Activated CD8-positive, alpha-beta T cell treated with anti-CD3 and anti-CD28 coated beads, Interleukin-2, amount 10 ng/mL, durations not matched to agents 7 days and 5 days (primary cell): ENCODE data around the gene SRRM5. TPM values are rescaled to one million over a fixed set of nuclear protein-coding genes. Genes with fewer than 3 reads are reported as not detected.
A peak's percentile ranks its signal among the peaks of the same experiment; 100 is the strongest.
"Not testable (repeated sequence)": the region's sequence is repeated elsewhere in the genome, so short reads cannot be mapped to it uniquely, and the experiment has no call there.

Experiments used
- ATAC-seq: fragments of 150-1000 bp; cut with Tn5 transposase; one replicate; pipeline ENCODE4 v1.10.0; 2021; ENCODE audit warnings: moderate library complexity
- CTCF ChIA-PET: fragments of 350-600 bp; sonication (Branson Sonifier 250); formaldehyde crosslinking; loops from one replicate; lab custom pipeline; 2021; ENCODE audit warnings: antibody characterized with exemption; lab: Charles Lee
- POLR2A ChIA-PET: fragments of 350-600 bp; sonication (Branson Sonifier 250); formaldehyde crosslinking; loops from one replicate; lab custom pipeline; 2021; ENCODE audit warnings: antibody characterized with exemption; lab: Charles Lee
- DNase-seq: peaks from one replicate; pipeline ENCODE4 v3.0.0-alpha.2; 2020
- H3K27ac Mint-ChIP-seq: one replicate; pipeline ENCODE4 v1.8.0; 2021; ENCODE audit warnings: mild to moderate bottlenecking, mixed read lengths
- H3K27me3 Mint-ChIP-seq: one replicate; pipeline ENCODE4 v1.8.0; 2021; ENCODE audit warnings: low read depth, mixed read lengths
- H3K36me3 Mint-ChIP-seq: one replicate; pipeline ENCODE4 v1.8.0; 2021; ENCODE audit warnings: low read depth, mixed read lengths
- H3K4me1 Mint-ChIP-seq: one replicate; pipeline ENCODE4 v1.8.0; 2021; ENCODE audit warnings: low read depth, mixed read lengths
- H3K4me3 Mint-ChIP-seq: one replicate; pipeline ENCODE4 v1.8.0; 2021; ENCODE audit warnings: mild to moderate bottlenecking, mixed read lengths
- H3K9me3 Mint-ChIP-seq: one replicate; pipeline ENCODE4 v1.8.0; 2022; ENCODE audit warnings: mixed read lengths; ENCODE audit not compliant: insufficient read depth
- total RNA-seq, 2 experiments: library from RNA; stranded (reverse); gene quantifications; one replicate each; pipeline ENCODE4 v1.2.3, GENCODE V29; 2021

Gene SRRM5
- total RNA-seq, 2 experiments from 2014 or later: 0.71 to 0.73 TPM

GRCh38 chr19:43641333-43641732 is 29.4 kb downstream of the SRRM5 start:
- POLR2A ChIA-PET: interaction anchor here (0.7 to 1.7 kb wide), 3 partner anchors 12 to 138 kb away, joined by 3 to 5 read pairs (median 3); no protein-coding TSS in a partner anchor
- Mint-ChIP-seq H3K4me3 (peak overlapping the region; percentile 7), H3K36me3 (peaks cover 2% of the 10 kb centered on the region), H3K4me1 (peaks cover 17% of the 10 kb centered on the region), H3K9me3 (no peaks in the 10 kb centered on the region), H3K27me3 (peaks cover 52% of the 10 kb centered on the region), H3K27ac (no peak overlapping the region)
- ATAC-seq (no peak), DNase-seq (no peak)
- CTCF ChIA-PET: interaction anchor here (0.8 to 1.4 kb wide), 2 partner anchors 11 to 24 kb away, joined by 3 to 4 read pairs; no protein-coding TSS in a partner anchor

GRCh38 chr19:43642531-43642930 is 30.6 kb downstream of the SRRM5 start:
- ATAC-seq (no peak), DNase-seq (no peak)
- Mint-ChIP-seq H3K36me3 (peaks cover 6% of the 10 kb centered on the region), H3K27ac (no peak overlapping the region), H3K27me3 (peaks cover 44% of the 10 kb centered on the region), H3K4me3 (no peak overlapping the region), H3K4me1 (peaks cover 17% of the 10 kb centered on the region), H3K9me3 (no peaks in the 10 kb centered on the region)
- POLR2A ChIA-PET: interaction anchor here (0.8 to 1.7 kb wide), 2 partner anchors 14 to 24 kb away, joined by 3 to 5 read pairs; no protein-coding TSS in a partner anchor
- CTCF ChIA-PET: interaction anchor here (0.7 to 1.4 kb wide), 2 partner anchors 11 to 23 kb away, joined by 4 read pairs; no protein-coding TSS in a partner anchor

DNA sequence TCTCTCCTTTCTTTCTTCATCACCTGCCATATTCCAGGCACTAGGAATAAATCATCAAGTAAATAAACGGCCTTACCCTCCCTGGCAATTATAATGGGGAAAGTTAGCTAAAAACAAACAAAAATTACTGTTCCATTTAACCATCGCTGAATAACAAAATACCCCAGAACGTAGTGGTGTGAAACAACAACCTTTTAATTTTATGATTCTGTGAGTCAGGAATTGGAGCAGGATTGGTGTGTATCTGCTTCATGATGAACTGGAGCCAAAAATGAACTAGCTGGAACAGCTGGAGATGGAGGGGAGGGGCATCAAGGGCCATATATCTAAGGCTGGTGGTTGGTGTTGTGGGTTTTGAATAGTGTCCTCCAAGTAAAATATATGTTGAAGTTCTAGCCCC is 31.4 kb downstream of the SRRM5 start:
- ATAC-seq: no peak
- Mint-ChIP-seq H3K9me3 (no peaks in the 10 kb centered on the region), H3K27me3 (peaks cover 37% of the 10 kb centered on the region), H3K27ac (no peak overlapping the region), H3K4me3 (no peak overlapping the region), H3K4me1 (peaks cover 17% of the 10 kb centered on the region), H3K36me3 (peaks cover 8% of the 10 kb centered on the region)
- POLR2A ChIA-PET: interaction anchor here (0.8 kb wide), 1 partner anchor 23 kb away, joined by 3 read pairs; no protein-coding TSS in a partner anchor
- no peak for DNase-seq
- CTCF ChIA-PET: interaction anchor here (1.0 kb wide), 1 partner anchor 109 kb away, joined by 3 read pairs; no protein-coding TSS in a partner anchor

GRCh38 chr19:43644181-43644580 is 32.3 kb downstream of the SRRM5 start:
- Mint-ChIP-seq H3K36me3 (peaks cover 12% of the 10 kb centered on the region), H3K27me3 (peaks cover 29% of the 10 kb centered on the region), H3K9me3 (no peaks in the 10 kb centered on the region), H3K27ac (no peak overlapping the region), H3K4me3 (no peak overlapping the region), H3K4me1 (peaks cover 10% of the 10 kb centered on the region)
- ChIA-PET CTCF (no interaction called here), POLR2A (no interaction called here)
- DNase-seq (no peak), ATAC-seq (no peak)

DNA sequence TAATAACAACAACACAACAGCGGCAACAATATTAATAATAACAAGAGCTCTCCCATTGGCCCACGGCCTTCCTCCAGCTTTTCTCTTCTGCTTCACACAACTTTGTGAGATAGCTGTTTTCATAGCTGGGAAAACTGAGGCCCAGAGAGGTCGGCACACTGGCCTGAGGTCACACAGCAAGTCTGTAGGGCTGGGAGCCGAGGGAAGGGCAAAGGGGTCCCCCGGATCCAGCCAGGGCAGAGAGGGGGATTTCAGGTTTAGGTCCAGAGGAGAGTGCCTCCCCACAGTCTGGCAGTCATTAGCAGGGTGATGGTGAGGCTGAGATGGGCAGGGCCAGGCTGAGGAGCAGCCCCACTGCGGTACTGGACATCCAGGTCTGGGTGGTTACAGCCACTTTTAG is 36.7 kb downstream of the SRRM5 start:
- H3K4me3 Mint-ChIP-seq: no peak overlapping the region
- peaks cover 5% of the 10 kb centered on the region for H3K4me1 Mint-ChIP-seq
- DNase-seq (no peak), ATAC-seq (no peak)
- ChIA-PET CTCF (interaction anchor here (1.7 kb wide), 1 partner anchor 93 kb away, joined by 4 read pairs; no protein-coding TSS in a partner anchor), POLR2A (no interaction called here)
- H3K27me3 Mint-ChIP-seq: no peaks in the 10 kb centered on the region
- no peak overlapping the region for H3K27ac Mint-ChIP-seq
- no peaks in the 10 kb centered on the region for H3K9me3 Mint-ChIP-seq
- H3K36me3 Mint-ChIP-seq: peaks cover 20% of the 10 kb centered on the region

DNA sequence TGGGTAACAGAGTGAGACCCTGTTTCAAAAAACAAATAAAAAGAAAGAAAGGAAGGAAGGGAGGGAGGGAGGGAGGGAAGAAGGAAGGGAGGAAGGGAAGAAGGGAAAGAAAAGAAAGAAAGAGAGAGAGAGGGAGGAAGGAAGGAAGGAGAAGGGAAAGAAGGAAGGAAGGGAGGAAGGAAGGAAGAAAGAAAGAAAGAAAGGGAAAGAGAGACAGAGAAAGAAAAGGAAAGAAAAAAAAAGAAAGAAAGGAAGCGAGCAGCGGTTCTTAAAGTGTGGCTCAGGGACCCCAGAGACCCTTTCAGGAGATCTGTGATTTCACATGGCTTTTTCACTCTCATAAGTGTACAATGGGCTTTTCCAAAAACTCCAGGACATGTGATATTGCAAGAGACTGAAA is 37.6 kb downstream of the SRRM5 start:
- no peak for DNase-seq
- Mint-ChIP-seq H3K27me3 (no peaks in the 10 kb centered on the region), H3K4me3 (no peak overlapping the region), H3K36me3 (peaks cover 21% of the 10 kb centered on the region), H3K27ac (no peak overlapping the region), H3K4me1 (peaks cover 5% of the 10 kb centered on the region), H3K9me3 (no peaks in the 10 kb centered on the region)
- ChIA-PET CTCF (interaction anchor here (0.7 to 1.7 kb wide), 3 partner anchors 19 to 94 kb away, joined by 3 to 5 read pairs (median 4); no protein-coding TSS in a partner anchor), POLR2A (no interaction called here)
- no peak for ATAC-seq

DNA sequence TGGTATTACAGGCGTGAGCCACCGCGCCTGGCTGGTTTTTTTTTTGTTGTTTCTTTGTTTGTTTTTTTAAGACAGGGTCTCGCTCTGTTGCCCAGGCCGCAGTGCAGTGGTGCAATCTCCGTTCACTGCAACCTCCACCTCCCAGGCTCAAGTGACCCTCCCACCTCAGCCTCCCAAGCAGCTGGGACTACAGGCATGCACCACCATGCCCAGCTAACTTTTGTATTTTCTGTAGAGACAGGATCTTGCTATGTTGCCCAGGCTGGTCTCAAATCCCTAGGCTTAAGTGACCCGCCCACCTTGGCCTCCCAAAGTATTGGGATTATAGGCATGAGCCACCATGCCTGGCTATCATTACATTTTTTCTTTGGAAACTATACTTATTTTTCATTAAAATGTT is 38.4 kb downstream of the SRRM5 start:
- H3K27ac Mint-ChIP-seq, POLR2A ChIA-PET, ATAC-seq, DNase-seq, H3K27me3 Mint-ChIP-seq, H3K4me3 Mint-ChIP-seq, H3K4me1 Mint-ChIP-seq, H3K9me3 Mint-ChIP-seq: not testable (repeated sequence)
- CTCF ChIA-PET: interaction anchor here (0.7 to 0.9 kb wide), 2 partner anchors 18 to 55 kb away, joined by 3 to 5 read pairs; no protein-coding TSS in a partner anchor
- peaks cover 25% of the 10 kb centered on the region for H3K36me3 Mint-ChIP-seq

- Mint-ChIP-seq H3K9me3 (no peaks in the 10 kb centered on the region), H3K36me3 (peaks cover 30% of the 10 kb centered on the region), H3K4me3 (no peak overlapping the region), H3K4me1 (peaks cover 5% of the 10 kb centered on the region), H3K27me3 (no peaks in the 10 kb centered on the region), H3K27ac (no peak overlapping the region)
- DNase-seq (peak; percentile 64), ATAC-seq (peak; percentile 64)
- CTCF ChIA-PET: interaction anchor here (0.7 to 2.1 kb wide), 9 partner anchors 11 to 219 kb away, joined by 3 to 9 read pairs (median 4); partner anchors contain the start of gene IRGQ
- POLR2A ChIA-PET: interaction anchor here (1.7 kb wide), 1 partner anchor 55 kb away, joined by 5 read pairs; no protein-coding TSS in a partner anchor
These were observed 40.1 kb downstream of the SRRM5 start for GRCh38 chr19:43651758-43652545.

GRCh38 chr19:43652546-43652874 is 40.6 kb downstream of the SRRM5 start:
- Mint-ChIP-seq H3K4me3 (no peak overlapping the region), H3K9me3 (no peaks in the 10 kb centered on the region), H3K4me1 (peaks cover 5% of the 10 kb centered on the region), H3K27me3 (no peaks in the 10 kb centered on the region), H3K27ac (no peak overlapping the region), H3K36me3 (peaks cover 32% of the 10 kb centered on the region)
- no peak for DNase-seq
- no peak for ATAC-seq
- CTCF ChIA-PET: interaction anchor here (0.7 to 2.1 kb wide), 9 partner anchors 11 to 220 kb away, joined by 3 to 9 read pairs (median 4); partner anchors contain the start of gene IRGQ
- POLR2A ChIA-PET: interaction anchor here (1.7 kb wide), 1 partner anchor 55 kb away, joined by 5 read pairs; no protein-coding TSS in a partner anchor

DNA sequence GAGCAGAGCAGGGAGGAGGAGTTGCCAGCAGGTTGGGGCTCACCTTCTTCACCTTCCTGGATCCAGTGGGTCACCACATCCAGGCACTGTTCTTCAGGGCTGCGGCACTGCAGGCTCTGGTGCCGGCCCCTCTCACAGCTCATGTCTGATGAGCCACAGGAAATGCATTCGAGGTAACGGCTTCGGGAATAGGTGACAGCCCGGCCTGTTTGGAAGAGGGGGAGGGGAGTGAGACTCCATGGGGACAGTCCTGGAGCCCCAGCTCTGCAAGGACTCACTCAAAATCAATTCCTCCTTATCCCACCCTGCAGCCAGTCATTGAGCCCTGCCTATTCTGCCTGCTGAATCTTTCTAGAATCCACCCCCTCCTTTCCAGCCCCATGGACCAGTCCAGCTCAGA is 44.5 kb downstream of the SRRM5 start:
- no peak overlapping the region for H3K27ac Mint-ChIP-seq
- ATAC-seq: no peak
- ChIA-PET POLR2A (no interaction called here), CTCF (no interaction called here)
- no peak overlapping the region for H3K4me3 Mint-ChIP-seq
- DNase-seq: no peak
- peaks cover 5% of the 10 kb centered on the region for H3K4me1 Mint-ChIP-seq
- no peaks in the 10 kb centered on the region for H3K27me3 Mint-ChIP-seq
- H3K9me3 Mint-ChIP-seq: no peaks in the 10 kb centered on the region
- peaks cover 36% of the 10 kb centered on the region for H3K36me3 Mint-ChIP-seq

- ATAC-seq (no peak), DNase-seq (no peak)
- Mint-ChIP-seq H3K4me1 (peaks cover 3% of the 10 kb centered on the region), H3K9me3 (no peaks in the 10 kb centered on the region), H3K4me3 (no peak overlapping the region), H3K36me3 (peaks cover 34% of the 10 kb centered on the region), H3K27ac (no peak overlapping the region), H3K27me3 (no peaks in the 10 kb centered on the region)
- ChIA-PET CTCF (interaction anchor here (3.0 kb wide), 1 partner anchor 11 kb away, joined by 13 read pairs; no protein-coding TSS in a partner anchor), POLR2A (no interaction called here)
These were observed 46.1 kb downstream of the SRRM5 start for GRCh38 chr19:43658001-43658400.

DNA sequence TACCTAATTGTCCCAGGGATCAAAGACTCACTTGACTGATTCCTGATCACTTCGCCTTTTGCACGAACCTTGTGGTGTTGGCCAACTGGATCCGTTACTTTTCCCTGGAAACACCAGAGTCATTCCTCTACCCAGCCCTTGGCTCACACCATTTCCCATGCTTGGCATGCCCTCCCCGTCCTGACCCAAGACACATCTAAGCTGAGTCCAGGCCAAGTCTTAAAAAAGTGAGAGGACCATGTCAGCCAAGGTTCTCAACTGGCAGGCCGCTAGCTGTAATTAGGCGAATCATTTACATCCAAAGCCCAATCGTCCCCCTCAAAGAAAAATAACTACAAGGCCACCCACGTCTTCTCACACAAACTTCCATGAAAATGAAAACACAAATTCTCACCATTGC is 46.6 kb downstream of the SRRM5 start:
- peaks cover 34% of the 10 kb centered on the region for H3K36me3 Mint-ChIP-seq
- no peak for DNase-seq
- H3K27me3 Mint-ChIP-seq: no peaks in the 10 kb centered on the region
- H3K4me3 Mint-ChIP-seq: no peak overlapping the region
- ChIA-PET CTCF (interaction anchor here (3.0 kb wide), 1 partner anchor 10 kb away, joined by 13 read pairs; no protein-coding TSS in a partner anchor), POLR2A (no interaction called here)
- H3K4me1 Mint-ChIP-seq: peaks cover 6% of the 10 kb centered on the region
- ATAC-seq: no peak
- H3K27ac Mint-ChIP-seq: no peak overlapping the region
- H3K9me3 Mint-ChIP-seq: no peaks in the 10 kb centered on the region
